Gastroesophageal sphincter (tissue), 3 donors: Measurements from ENCODE around the gene LRRC8C.

Experiments used
- CTCF ChIP-seq, 4 experiments: fragments of 200-600 bp in 2 of 4; fragments of 450-650 bp in 2 of 4; sonication (generic) in 1 of 4; IDR thresholded peaks; one replicate each; pipeline ENCODE4 v1.5.1; 2017 to 2019; ENCODE audit warnings: antibody characterized with exemption in 4 of 4, mild to moderate bottlenecking in 2 of 4, moderate library complexity in 2 of 4
- EP300 ChIP-seq: sonication (generic); formaldehyde crosslinking; IDR thresholded peaks from one replicate; pipeline ENCODE4 v1.6.1; 2017; ENCODE audit warnings: antibody characterized with exemption, mild to moderate bottlenecking
- POLR2A ChIP-seq, 2 donors: fragments of 450-650 bp; IDR thresholded peaks; one replicate each; pipeline ENCODE4 v1.6.1; 2017; ENCODE audit warnings: antibody characterized with exemption in 2 of 2, mild to moderate bottlenecking in 2 of 2, moderate library complexity in 1 of 2
- POLR2AphosphoS5 ChIP-seq: sonication (generic); formaldehyde crosslinking; IDR thresholded peaks from one replicate; pipeline ENCODE4 v1.6.1; 2017; ENCODE audit warnings: antibody characterized with exemption

- TF ChIP-seq CTCF (IDR thresholded peaks at IDR 0.05): no peak
- no peak for TF ChIP-seq POLR2A (IDR thresholded peaks at IDR 0.05)
- no peak for TF ChIP-seq EP300
- no peak for TF ChIP-seq POLR2AphosphoS5
Observed at GRCh38 chr1:89643577-89643976, 10.7 kb downstream of the LRRC8C start.
